T follicular helper cell (primary cell): ENCODE measurements around the gene KLK10.
"Not testable (repeated sequence)": the region's sequence is repeated elsewhere in the genome, so short reads cannot be mapped to it uniquely, and the experiment has no call there.

Experiments used
- DNase-seq: peaks from one replicate; pipeline ENCODE4 v3.0.0-alpha.2; 2020; ENCODE audit warnings: low read depth

The KLK10 gene

DNA sequence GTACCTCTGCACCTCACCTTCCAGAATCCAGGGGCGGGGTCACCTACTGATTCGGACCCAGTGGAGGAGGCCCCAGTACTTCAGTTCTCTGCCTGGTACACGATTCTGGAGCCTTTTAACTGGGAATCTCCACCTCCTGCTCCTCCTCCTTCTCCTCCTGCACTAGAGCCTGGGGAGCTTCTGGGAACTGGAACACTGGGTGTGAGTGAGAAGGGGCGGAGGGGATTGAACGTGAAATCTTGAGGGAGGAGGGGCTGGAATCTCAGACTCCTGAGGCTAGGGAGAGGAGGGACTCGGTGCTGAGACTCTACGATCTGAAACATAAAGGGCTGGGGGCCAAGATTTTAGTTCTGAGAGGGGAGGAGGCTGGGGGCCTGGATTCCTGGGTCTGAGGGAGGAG, 18.0 kb downstream of the KLK10 start, which contains the start of gene KLK8:
Gene KLK8, minus strand, starts transcription at position 90 of the 400 bp plus-strand sequence. CDS start 437 bp downstream, outside the sequence.
- DNase-seq = no peak

DNA sequence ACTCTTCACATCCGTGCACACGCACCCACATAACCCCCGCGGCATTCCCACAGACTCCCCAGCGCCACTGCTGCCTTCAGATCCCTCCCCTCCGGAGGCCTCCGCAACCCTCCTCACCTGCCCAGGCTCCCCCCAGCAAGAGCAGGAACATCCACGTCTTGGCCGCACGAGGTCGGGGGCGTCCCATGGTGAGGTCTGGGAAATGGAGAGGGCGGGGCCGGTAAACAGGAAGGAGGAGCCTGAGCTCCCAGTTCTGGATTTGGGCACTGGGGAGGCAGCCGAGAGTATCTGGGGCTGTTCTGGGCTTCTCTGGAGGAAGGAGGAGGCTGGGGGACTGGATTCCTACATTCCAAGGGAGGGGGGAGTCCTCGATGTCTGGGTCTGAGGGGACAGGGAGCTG, 18.5 kb downstream of the KLK10 start:
- DNase-seq = no peak

DNA sequence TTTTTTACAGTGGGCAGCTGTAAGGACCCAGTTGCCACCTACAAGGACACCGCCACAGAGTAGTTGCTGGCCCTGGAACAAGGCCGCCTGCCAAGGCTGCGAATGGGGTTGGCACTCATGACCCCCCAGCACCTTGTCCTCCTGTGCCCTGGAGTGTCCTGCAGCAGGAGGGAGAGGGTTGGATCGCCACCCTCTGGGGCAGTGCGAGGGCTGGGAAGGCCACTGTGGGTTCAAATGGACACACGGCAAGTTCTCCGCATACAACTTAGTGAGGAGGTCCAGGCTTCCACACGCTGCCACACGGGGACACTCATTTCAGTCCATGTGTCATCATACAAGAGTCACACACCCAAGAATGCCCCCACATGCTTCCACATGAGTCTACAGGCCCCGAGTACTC, 19.1 kb downstream of the KLK10 start:
- DNase-seq = no peak

DNA sequence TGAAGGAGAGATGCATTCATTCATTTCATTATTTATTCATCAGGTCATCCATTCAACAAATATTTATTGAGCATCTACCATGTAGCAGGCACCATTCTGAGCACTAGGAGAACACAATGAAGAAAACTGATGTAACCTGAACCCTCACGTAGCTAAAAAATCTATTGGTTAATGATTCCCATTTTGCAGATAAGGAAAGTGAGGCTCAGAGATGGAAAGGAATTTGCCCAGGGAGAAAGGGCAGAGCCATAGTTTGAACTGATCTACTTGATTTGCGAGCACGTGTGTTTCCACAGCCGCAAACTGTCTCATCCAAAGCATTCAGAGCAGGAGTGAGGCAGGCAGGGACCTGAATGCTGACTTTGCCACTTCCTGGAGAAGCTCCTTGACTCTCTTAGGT, 20.8 kb downstream of the KLK10 start:
- no peak for DNase-seq

DNA sequence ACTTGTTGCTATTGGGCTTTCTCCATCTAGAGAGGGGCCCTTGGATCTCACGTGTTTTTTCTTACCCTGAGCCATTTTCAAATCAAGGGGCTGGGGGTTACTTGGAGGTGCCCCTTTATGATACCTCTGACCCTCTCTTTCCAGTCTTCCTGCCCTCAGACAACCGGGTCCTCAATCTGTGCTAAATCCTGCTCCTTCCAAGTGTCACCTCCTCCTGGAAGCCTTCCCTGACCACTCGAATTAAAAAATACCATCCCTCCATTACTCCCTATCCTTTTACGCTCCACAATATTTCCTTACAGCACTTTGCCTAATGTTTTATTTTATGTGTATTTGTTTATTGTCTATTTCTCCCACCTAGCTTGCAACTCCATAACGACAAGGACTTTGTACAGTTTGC, 21.4 kb downstream of the KLK10 start:
- DNase-seq = no peak

DNA sequence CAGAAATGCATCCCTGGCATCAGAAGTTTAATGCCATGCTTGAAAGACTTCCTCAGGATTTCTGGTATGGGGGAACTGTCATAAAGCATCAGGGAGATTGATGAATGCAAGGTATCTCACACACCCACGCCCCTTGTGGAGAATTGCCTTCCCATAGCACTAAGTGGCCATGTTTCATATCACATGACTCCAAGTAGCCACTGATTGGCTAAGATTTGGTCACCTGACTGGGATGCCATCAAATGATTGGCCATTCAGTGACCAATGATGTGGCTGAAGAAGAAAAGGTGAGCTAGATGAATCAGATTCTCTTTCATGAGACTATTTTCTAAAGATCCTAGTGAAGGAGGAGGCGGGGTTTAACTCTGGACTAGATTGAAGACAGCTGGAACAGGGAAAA, 25.4 kb downstream of the KLK10 start:
- no peak for DNase-seq

DNA sequence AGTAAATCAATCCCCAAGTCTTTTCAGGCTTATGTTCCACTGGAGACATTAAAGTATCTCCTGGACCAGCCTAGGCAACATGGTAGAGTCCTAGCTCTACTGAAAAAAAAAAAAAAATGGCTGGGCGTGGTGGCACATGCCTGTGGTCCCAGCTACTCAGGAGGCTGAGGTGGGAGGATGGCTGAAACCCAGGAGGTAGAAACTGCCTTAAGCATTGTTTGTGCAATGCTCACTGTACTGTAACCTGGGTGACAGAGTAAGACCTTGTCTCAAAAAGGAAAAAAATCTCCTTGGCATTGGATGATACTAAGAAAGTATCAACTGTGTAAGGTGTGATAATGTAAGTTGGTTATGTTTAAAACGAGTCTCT, 26.9 kb downstream of the KLK10 start:
- DNase-seq = no peak

DNA sequence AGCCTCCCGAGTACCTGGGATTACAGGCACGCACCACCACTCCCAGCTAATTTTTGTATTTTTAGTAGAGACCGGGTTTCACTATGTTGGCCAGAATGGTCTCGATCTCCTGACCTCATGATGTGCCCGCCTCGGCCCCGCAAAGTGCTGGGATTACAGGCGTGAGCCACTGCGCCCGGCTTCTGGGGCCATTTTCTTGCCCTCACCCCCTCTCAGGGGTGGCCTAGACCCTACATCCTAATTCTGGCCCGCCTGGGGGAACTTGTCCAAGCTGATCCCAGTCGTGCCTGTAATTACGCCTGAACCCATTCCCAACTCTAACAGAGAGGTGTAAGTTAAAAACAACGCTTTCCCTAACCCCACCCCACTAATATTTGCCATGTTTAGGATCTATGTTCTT, 35.1 kb downstream of the KLK10 start:
- not testable (repeated sequence) for DNase-seq

DNA sequence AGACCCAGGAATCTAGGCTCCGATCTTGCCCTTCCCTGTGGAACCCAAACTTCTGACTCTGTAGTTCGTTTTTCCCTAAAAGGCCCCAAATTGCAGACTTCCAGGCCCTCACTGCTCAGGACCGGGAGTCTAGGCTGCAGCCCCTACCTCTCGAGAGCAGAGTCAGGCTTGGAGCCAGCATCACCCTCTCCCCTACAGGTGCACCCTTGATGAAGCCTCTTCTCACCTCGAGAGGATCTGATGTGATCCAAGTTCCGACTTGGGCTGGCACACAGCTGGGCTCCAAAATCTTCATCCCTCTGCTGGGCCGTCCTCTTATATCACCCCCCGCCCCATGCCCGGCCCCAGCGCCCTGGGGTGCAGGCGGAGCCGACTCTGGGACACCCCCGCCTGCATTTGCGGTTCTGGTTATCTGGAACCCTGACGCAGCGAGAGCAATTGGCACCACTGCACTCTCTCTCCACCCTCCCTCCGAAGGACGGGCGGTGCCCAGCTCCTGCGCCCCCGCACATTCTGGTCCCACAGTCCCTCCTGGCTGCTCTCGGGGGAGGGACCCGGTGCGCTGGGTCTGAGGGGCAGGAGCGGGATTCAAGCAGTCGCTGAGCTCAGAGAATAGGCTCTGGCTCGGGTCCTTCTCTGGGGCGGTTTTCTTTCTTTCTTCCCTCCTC, 35.8 kb downstream of the KLK10 start, which contains the start of gene KLK7:
Gene KLK7, minus strand, starts transcription at position 293 of the 668 bp plus-strand sequence. CDS start 1,518 bp downstream, outside the sequence.
- no peak for DNase-seq

DNA sequence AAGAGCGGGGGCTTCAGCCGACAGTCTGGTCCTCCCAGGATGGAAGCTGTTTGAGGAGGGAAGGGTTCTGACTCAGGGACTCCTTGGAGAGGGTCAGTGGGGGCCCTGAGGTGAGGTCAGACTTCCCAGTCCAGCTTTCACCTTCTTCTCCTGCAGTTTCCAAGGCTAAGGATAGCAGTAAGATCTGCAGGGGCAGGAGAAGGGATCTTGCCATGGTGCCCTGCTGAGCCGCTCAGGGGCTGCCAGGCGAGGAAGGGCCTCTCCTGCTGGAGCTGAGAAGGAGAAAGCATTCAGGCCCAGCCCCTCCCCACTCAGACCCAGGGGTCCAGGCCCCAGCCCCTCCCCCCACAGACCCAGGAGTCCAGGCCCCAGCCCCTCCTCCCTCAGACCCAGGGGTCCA, 37.3 kb downstream of the KLK10 start:
- DNase-seq = no peak

DNA sequence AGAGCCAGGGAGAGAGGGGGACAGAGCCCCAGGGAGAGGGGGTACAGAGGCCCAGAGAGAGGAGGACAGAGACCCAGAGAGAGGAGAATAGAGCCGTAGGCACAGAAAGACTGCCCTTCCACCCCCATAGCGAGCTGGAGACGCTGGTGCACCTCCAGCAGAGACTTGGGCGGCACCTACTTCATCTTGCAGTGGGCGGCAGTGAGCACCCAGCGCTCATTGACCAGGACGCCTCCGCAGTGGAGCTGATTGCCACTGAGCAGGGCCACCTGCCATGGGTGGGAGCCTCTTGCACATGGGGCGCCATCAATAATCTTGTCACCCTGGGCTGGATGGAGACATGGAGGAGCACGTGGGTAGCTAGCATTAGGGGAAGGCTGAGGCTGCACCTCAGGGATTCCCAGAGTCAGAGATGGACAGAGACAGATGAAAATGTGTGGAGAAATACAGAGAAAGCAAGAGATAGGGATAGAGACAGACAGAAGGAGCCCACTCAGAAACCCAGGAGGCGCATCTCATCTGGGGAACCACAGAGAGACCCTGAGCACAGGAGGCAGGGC, 37.8 kb downstream of the KLK10 start:
- DNase-seq = no peak

DNA sequence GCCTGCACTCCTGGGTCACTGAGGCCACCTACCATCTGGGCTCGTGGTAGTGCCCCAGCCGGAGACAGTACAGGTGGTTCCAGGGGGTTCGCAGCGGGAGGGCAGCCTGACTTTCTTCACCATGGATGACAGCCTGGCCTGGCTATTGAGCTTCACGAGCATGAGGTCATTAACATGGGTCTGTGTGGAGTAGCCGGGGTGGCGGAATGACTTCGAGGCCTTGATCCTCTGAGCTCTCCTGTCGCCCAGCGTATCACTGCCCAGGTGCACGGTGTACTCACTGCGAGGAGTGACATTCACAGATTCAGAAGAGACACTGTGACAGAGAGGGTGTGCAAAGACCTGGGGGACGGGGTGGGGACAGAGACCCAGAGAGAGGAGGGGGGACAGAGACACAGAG, 39.3 kb downstream of the KLK10 start:
- DNase-seq = no peak

DNA sequence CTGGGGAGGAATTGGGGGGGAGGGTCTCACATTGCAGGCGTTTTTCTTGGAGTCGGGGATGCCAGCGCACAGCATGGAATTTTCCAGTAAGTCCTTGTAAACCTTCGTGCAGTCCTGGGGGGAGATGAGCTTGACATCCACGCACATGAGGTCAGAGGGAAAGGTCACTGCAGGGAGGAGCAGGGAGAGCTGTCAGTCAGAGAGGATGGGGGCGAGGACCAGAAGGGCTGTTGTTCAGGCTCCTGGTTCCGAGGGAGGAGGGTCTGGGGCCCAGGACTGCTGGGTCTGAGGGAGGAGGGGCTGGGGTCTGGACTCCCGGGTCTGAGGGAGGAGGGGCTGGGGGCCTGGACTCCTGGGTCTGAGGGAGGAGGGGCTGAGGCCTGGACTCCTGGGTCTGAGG, 39.8 kb downstream of the KLK10 start:
- no peak for DNase-seq

DNA sequence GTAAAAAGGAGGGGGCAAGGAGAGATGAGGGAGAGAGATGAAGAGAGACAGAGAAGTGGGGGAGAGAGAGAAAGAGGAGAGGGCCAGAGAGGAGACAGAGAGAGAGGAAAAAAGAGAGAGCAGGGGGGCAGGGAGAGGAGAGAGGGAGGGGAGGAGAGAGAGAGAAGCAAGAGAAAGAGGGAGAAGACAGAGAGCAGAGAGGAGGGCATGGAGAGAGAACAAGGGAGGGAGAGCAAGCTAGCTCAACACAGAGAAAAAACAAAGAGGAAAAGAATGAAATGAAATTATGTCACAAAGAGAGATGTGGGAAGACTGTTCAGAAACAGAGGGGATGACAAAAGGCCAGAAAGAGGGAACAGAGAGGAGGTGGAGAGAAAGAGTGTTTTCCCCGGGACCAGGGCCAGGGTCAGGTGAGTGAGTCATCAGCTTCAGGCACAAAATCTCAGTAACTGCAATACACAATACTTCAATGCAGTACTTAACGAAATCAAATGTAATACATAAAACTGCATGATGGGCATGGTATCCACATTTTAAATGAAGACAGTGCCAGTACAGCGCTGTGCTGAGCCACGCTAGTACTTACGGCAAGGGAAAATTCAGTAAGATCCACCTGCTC, 40.6 kb downstream of the KLK10 start:
- no peak for DNase-seq

DNA sequence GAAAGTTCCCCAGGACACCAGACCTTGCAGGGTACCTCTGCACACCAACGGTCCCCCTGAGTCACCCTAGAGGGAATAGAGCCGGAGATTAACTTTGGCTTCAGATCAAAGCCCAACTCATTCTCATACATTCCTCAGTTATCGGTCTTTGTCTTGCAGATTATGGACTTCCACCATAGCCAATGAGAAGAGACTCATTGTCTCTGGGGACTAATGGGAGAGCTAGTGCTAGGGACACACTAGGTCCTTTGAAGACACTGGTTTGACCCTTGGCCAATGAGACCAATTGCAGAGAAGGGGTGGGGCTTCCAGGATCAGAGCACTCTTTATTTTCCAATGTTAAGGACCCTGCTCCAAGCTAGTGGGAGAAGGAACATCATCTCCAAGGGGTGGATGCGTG, 41.9 kb downstream of the KLK10 start:
- DNase-seq = no peak

DNA sequence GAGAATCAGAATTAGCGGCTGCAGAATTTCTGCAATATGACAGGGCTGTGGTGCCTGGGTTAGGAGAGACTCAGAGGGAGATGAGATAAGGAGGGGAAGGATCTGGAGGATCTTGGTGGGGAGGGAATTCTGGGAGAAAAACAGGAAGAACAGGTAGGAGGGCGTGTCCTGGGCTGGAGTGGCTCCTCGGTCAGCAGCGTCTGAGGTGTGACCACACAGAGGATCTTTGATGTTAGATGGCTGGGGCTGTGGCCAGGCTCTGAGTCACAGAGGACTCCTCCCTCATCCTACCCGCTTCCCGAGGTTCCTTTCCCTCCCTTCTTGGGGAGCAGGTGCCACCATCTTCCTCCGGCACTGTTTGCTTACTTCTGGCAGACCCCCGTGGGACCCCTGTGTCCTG, 43.7 kb downstream of the KLK10 start:
- DNase-seq = no peak

DNA sequence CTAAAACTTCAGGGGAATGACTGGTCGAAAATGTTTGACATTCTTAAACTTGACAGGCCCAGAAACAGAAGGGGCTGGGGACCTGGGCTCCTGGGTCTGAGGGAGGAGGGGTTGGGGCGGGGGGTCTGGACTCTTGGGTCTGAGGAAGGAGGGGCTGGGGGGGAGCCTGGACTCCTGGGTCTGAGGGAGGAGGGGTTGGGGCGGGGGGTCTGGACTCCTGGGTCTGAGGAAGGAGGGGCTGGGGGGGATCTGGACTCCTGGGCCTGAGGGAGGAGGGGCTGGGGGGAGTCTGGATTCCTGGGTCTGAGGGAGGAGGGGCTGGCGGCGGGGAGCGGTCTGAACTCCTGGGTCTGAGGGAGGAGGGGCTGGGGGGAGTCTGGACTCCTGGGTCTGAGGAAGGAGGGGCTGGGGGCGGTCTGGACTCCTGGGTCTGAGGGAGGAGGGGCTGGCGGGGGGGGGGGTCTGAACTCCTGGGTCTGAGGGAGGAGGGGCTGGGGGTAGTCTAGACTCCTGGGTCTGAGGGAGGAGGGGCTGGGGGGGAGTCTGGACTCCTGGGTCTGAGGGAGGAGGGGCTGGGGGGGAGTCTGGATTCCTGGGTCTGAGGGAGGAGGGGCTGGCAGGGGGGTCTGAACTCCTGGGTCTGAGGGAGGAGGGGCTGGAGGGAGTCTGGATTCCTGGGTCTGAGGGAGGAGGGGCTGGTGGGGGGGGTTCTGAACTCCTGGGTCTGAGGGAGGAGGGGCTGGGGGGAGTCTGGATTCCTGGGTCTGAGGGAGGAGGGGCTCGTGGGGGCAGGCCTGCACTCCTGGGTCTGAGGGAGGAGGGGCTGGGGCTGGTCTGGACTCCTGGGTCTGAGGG, 44.6 kb downstream of the KLK10 start:
- DNase-seq = no peak

DNA sequence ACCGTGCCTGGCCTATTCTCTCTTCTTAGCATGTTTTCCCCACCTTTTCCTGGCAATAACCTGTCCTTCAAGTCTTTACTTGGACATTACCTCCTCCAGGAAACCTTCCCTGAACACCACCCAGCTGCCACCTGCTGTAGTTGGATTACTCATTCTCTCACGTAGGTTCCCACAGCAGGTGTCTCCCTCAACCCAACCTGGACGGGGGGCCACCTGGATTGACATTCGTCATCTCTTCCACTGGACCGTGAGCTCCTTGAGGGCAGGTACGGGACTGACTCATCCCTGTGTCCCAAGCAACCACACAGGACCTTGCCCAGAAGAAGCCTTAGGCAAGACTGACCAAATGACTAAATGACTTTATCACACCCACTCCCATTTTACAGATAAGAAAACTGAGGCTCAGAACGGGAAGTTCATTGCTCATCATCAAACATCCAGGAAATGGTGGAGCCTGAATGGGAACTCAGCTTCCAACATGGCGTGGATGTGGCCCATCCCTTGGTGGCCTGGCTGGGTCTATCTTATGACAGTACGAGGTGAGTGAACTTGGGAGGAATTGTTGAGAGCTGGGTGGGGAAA, 46.6 kb downstream of the KLK10 start:
- no peak for DNase-seq

DNA sequence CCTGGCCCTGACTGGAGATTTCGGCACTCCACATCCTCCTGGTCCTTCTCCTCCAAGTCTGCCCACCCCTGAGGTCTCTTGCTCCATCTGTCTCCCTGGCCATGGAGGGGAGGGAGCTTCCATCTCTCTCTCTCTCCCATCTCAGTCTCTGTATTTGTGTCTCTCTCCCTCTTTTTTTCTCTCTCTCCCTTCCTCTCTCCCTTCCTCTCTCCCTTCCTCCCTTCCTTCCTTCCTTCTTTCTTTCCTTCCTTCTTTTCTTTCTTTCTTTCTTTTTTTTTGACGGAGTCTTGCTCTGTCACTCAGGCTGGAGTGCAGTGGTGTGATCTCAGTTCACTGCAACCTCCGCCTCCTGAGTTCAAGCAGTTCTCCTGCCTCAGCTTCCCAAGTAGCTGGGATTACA, 49.7 kb downstream of the KLK10 start:
- DNase-seq = not testable (repeated sequence)

DNA sequence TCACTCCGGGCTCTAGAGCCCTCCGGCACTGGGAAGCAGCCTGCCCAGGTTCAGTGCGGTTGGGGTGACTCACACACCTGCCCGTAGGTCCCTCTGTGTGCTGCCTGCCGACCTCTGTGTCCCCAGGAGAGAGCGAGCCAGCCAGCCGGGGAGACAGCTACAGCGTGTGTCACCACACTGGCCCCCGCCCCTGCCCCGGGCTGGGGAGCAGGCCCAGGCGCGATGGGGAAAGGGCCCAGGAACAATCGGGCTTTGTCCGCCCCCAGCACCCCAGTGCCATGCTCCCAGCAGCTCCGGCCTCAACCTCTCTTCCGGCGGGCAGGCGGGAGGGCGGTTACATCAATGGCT, 50.1 kb downstream of the KLK10 start, which contains the start of gene KLK6:
Gene KLK6, minus strand, starts transcription at position 179 of the 348 bp plus-strand sequence. CDS start 1,487 bp downstream, outside the sequence.
- no peak for DNase-seq

DNA sequence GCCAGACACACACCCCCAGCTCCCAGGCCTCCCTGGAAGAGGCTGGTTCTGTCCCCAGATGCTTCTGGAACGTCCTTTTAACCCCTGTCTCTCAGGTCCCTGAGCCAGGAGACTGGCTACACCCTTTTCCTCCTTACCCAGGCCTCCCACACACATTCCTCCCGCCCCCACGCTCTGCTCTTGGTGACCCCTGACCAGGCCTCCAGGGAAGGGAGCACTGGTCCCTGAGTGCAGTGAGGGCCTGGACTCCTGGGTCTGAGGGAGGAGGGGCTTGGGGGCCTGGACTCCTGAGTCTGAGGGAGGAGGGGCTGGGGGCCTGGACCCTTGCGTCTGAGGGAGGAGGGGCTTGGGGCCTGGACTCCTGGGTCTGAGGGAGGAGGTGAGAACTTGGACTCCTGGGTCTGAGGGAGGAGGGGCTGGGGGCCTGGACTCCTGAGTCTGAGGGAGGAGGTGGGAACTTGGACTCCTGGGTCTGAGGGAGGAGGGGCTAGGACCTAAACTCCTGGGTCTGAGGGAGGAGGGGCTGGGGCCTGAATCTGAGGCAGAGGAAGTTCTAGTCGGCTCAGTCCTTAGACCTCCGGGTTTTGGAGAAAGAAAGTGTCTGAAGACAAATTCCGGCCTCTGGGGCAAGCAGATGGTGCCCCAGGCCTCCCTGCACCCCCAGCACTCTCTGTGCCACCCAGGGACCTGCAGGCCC, 50.6 kb downstream of the KLK10 start:
- no peak for DNase-seq
